Caco-2 (cell line): ENCODE measurements around the gene BMP7. TPM values are rescaled to one million over a fixed set of nuclear protein-coding genes. Genes with fewer than 3 reads are reported as not detected.

Source experiments
- BruUV-seq: library from RNA; stranded (reverse); fragments of 400-500 nt; replicated peaks from 2 replicates; lab custom pipeline; 2021; lab: Mats Ljungman, UMichigan
- CTCF ChIA-PET: fragments of 300-600 bp; sonication (Branson Sonifier 250); formaldehyde crosslinking; loops from one replicate; lab custom pipeline; 2022; ENCODE audit warnings: antibody characterized with exemption; lab: Charles Lee
- POLR2A ChIA-PET: fragments of 300-600 bp; sonication (Branson Sonifier 250); formaldehyde crosslinking; loops from one replicate; lab custom pipeline; 2022; ENCODE audit warnings: antibody characterized with exemption; lab: Charles Lee
- DNase-seq, 2 experiments: peaks; one replicate each; pipeline versions ENCODE4 v3.0.0 to v3.0.0-alpha.2; 2020 to 2022
- H3K27me3 ChIP-seq: replicated peaks from 2 replicates; pipeline ENCODE4 v1.6.0; 2011; ENCODE audit warnings: low read length; ENCODE audit not compliant: control insufficient read depth, insufficient read depth
- H3K36me3 ChIP-seq: 2 replicates; pipeline ENCODE4 v1.5.1; 2011; ENCODE audit warnings: low read length; ENCODE audit not compliant: control insufficient read depth, insufficient read depth
- H3K4me1 ChIP-seq: fragments of 250-450 bp; sonication (Bioruptor Pico); 2 replicates; pipeline ENCODE4 v1.5.1; 2020; ENCODE audit warnings: mild to moderate bottlenecking
- H3K4me3 ChIP-seq: 2 replicates; pipeline ENCODE4 v1.5.1; 2011; ENCODE audit warnings: low read depth, mild to moderate bottlenecking, control low read depth, low read length
- H3K9me3 ChIP-seq: fragments of 250-450 bp; sonication (Bioruptor Pico); 2 replicates; pipeline ENCODE4 v1.5.1; 2020; ENCODE audit warnings: mild to moderate bottlenecking, moderate library complexity
- H3K27ac Mint-ChIP-seq: one replicate; pipeline ENCODE4 v1.8.0; 2022; ENCODE audit warnings: mixed read lengths; ENCODE audit not compliant: unreplicated experiment
- H3K27me3 Mint-ChIP-seq: one replicate; pipeline ENCODE4 v1.8.0; 2022; ENCODE audit warnings: mixed read lengths; ENCODE audit not compliant: insufficient read depth, unreplicated experiment
- H3K36me3 Mint-ChIP-seq: one replicate; pipeline ENCODE4 v1.8.0; 2022; ENCODE audit warnings: mild to moderate bottlenecking, mixed read lengths; ENCODE audit not compliant: insufficient read depth, unreplicated experiment
- H3K4me1 Mint-ChIP-seq: one replicate; pipeline ENCODE4 v1.8.0; 2022; ENCODE audit warnings: low read depth, mixed read lengths; ENCODE audit not compliant: unreplicated experiment
- H3K4me3 Mint-ChIP-seq: one replicate; pipeline ENCODE4 v1.8.0; 2022; ENCODE audit warnings: mild to moderate bottlenecking, moderate library complexity, mixed read lengths; ENCODE audit not compliant: unreplicated experiment
- H3K9me3 Mint-ChIP-seq: one replicate; pipeline ENCODE4 v1.8.0; 2022; ENCODE audit warnings: mixed read lengths; ENCODE audit not compliant: unreplicated experiment
- CTCF ChIP-seq, 2 experiments: fragments of 200-600 bp in 1 of 2; IDR thresholded peaks; 1 replicate in 1 of 2; 2 replicates in 1 of 2; pipeline versions ENCODE4 v1.5.1 to v1.8.0; 2011 to 2022; ENCODE audit warnings: antibody characterized with exemption in 1 of 2, control low read depth in 1 of 2, inconsistent platforms in 1 of 2, low read depth in 1 of 2, low read length in 1 of 2, mild to moderate bottlenecking in 1 of 2, moderate library complexity in 1 of 2; ENCODE audit not compliant: insufficient read depth in 1 of 2, severe bottlenecking in 1 of 2, unreplicated experiment in 1 of 2
- intact Hi-C: fragments of 100-400 bp; cut with micrococcal nuclease; formaldehyde crosslinking; loops from one replicate; pipeline ENCODE4 v1.10.0; 2022; ENCODE audit not compliant: unreplicated experiment
- total RNA-seq: library from RNA; stranded (reverse); gene quantifications from 2 replicates; pipeline ENCODE4 v1.2.3, GENCODE V29; 2022

BMP7 gene
- total RNA-seq, 1 experiment from 2014 or later: 317 TPM

GRCh38 chr20:57148263-57148662, 118.2 kb downstream of the BMP7 start:
- H3K27me3 Mint-ChIP-seq: peaks cover 27% of the 10 kb centered on the region
- H3K4me1 Mint-ChIP-seq: no peaks in the 10 kb centered on the region
- H3K27me3 ChIP-seq: no peaks in the 10 kb centered on the region
- CTCF ChIA-PET: no interaction called here
- peaks cover 6% of the 10 kb centered on the region; the same call in 1 of the 2 replicates for H3K9me3 ChIP-seq
- H3K36me3 Mint-ChIP-seq: no peaks in the 10 kb centered on the region
- POLR2A ChIA-PET: no interaction called here
- no peak overlapping the region for H3K4me3 ChIP-seq
- TF ChIP-seq CTCF (IDR thresholded peaks at IDR 0.05; ENCODE audit: insufficient read depth in 1 of 2, low read depth in 1 of 2, low read length in 1 of 2, severe bottlenecking in 1 of 2, unreplicated experiment in 1 of 2): no peak
- no peak for DNase-seq
- no peaks in the 10 kb centered on the region for H3K4me1 ChIP-seq
- no TSS peak for BruUV-seq
- no peaks in the 10 kb centered on the region for H3K36me3 ChIP-seq
- intact Hi-C loops: no loop called here
- H3K4me3 Mint-ChIP-seq: no peak overlapping the region
- H3K27ac Mint-ChIP-seq: no peak overlapping the region
- peaks cover 7% of the 10 kb centered on the region for H3K9me3 Mint-ChIP-seq

GRCh38 chr20:57147185-57147584, 119.3 kb downstream of the BMP7 start:
- H3K9me3 Mint-ChIP-seq: peaks cover 7% of the 10 kb centered on the region
- no peak overlapping the region for H3K4me3 ChIP-seq
- BruUV-seq: no TSS peak
- TF ChIP-seq CTCF (IDR thresholded peaks at IDR 0.05; ENCODE audit: insufficient read depth in 1 of 2, low read depth in 1 of 2, low read length in 1 of 2, severe bottlenecking in 1 of 2, unreplicated experiment in 1 of 2): no peak
- no peaks in the 10 kb centered on the region for H3K36me3 Mint-ChIP-seq
- H3K27ac Mint-ChIP-seq: no peak overlapping the region
- peaks cover 29% of the 10 kb centered on the region for H3K27me3 Mint-ChIP-seq
- peaks cover 6% of the 10 kb centered on the region; the same call in 1 of the 2 replicates for H3K9me3 ChIP-seq
- ChIA-PET POLR2A (no interaction called here), CTCF (no interaction called here)
- intact Hi-C loops: no loop called here
- no peaks in the 10 kb centered on the region for H3K36me3 ChIP-seq
- H3K4me3 Mint-ChIP-seq: no peak overlapping the region
- DNase-seq: no peak
- no peaks in the 10 kb centered on the region for H3K27me3 ChIP-seq
- no peaks in the 10 kb centered on the region for H3K4me1 ChIP-seq
- H3K4me1 Mint-ChIP-seq: no peaks in the 10 kb centered on the region

- H3K4me3 ChIP-seq: no peak overlapping the region
- no peaks in the 10 kb centered on the region for H3K36me3 ChIP-seq
- DNase-seq: no peak
- H3K27me3 ChIP-seq: no peaks in the 10 kb centered on the region
- H3K27me3 Mint-ChIP-seq: peaks cover 26% of the 10 kb centered on the region
- ChIA-PET CTCF (interaction anchor here (0.6 to 1.2 kb wide), 2 partner anchors 12 to 53 kb away, joined by 3 read pairs; no protein-coding TSS in a partner anchor), POLR2A (no interaction called here)
- H3K27ac Mint-ChIP-seq: no peak overlapping the region
- H3K36me3 Mint-ChIP-seq: no peaks in the 10 kb centered on the region
- BruUV-seq: no TSS peak
- TF ChIP-seq CTCF (IDR thresholded peaks at IDR 0.05; ENCODE audit: insufficient read depth in 1 of 2, low read depth in 1 of 2, low read length in 1 of 2, severe bottlenecking in 1 of 2, unreplicated experiment in 1 of 2): no peak
- peaks cover 2% of the 10 kb centered on the region for H3K9me3 Mint-ChIP-seq
- no peaks in the 10 kb centered on the region for H3K4me1 Mint-ChIP-seq
- H3K9me3 ChIP-seq: peaks cover under 1% of the 10 kb centered on the region; the same call in 1 of the 2 replicates
- intact Hi-C loops: no loop called here
- H3K4me3 Mint-ChIP-seq: no peak overlapping the region
- H3K4me1 ChIP-seq: no peaks in the 10 kb centered on the region
Observed at GRCh38 chr20:57146155-57146554, 120.3 kb downstream of the BMP7 start.
